Endothelial cell (in vitro differentiated cells): ENCODE measurements around the gene GBE1. TPM values are rescaled to one million over a fixed set of nuclear protein-coding genes. Genes with fewer than 3 reads are reported as not detected.

Experiments used
- DNase-seq: peaks from one replicate; pipeline ENCODE4 v3.0.0; 2021; ENCODE audit warnings: low spot score
- H3K27ac Mint-ChIP-seq: one replicate; pipeline ENCODE4 v1.8.0; 2021; ENCODE audit warnings: mixed read lengths, inconsistent platforms; ENCODE audit not compliant: unreplicated experiment
- H3K27me3 Mint-ChIP-seq: one replicate; pipeline ENCODE4 v1.8.0; 2021; ENCODE audit warnings: mild to moderate bottlenecking, moderate library complexity, mixed read lengths, inconsistent platforms; ENCODE audit not compliant: unreplicated experiment
- H3K36me3 Mint-ChIP-seq: one replicate; pipeline ENCODE4 v1.8.0; 2021; ENCODE audit warnings: mild to moderate bottlenecking, low read depth, mixed read lengths, inconsistent platforms; ENCODE audit not compliant: unreplicated experiment
- H3K4me1 Mint-ChIP-seq: one replicate; pipeline ENCODE4 v1.8.0; 2021; ENCODE audit warnings: mild to moderate bottlenecking, mixed read lengths, inconsistent platforms; ENCODE audit not compliant: unreplicated experiment
- H3K4me3 Mint-ChIP-seq: one replicate; pipeline ENCODE4 v1.8.0; 2021; ENCODE audit warnings: mild to moderate bottlenecking, mixed read lengths, inconsistent platforms; ENCODE audit not compliant: unreplicated experiment
- H3K9me3 Mint-ChIP-seq: one replicate; pipeline ENCODE4 v1.8.0; 2021; ENCODE audit warnings: mixed read lengths, inconsistent platforms; ENCODE audit not compliant: unreplicated experiment
- CTCF ChIP-seq: fragments of 200-600 bp; sonication (generic); IDR thresholded peaks from one replicate; pipeline ENCODE4 v1.5.0; 2021; ENCODE audit warnings: antibody characterized with exemption; ENCODE audit not compliant: unreplicated experiment
- total RNA-seq: library from RNA; stranded (reverse); fragmentation: NEBNext Ultra II Directional; extraction: Animal tissue kit (Norgen Biotek cat#: 25700); gene quantifications from one replicate; pipeline ENCODE4 v1.2.1, GENCODE V29; 2021; ENCODE audit not compliant: unreplicated experiment

GBE1 gene
- total RNA-seq, 1 donor from 2014 or later: 15.6 TPM

- Mint-ChIP-seq H3K9me3 (no peaks in the 10 kb centered on the region), H3K4me1 (peaks cover 8% of the 10 kb centered on the region), H3K27me3 (no peaks in the 10 kb centered on the region), H3K36me3 (no peaks in the 10 kb centered on the region), H3K4me3 (no peak overlapping the region), H3K27ac (no peak overlapping the region)
- TF ChIP-seq CTCF: no peak
- no peak for DNase-seq
These were observed 35.3 kb downstream of the GBE1 start for GRCh38 chr3:81726132-81726531.

- DNase-seq: no peak
- no peak overlapping the region for H3K4me3 Mint-ChIP-seq
- no peaks in the 10 kb centered on the region for H3K27me3 Mint-ChIP-seq
- TF ChIP-seq CTCF: no peak
- no peaks in the 10 kb centered on the region for H3K36me3 Mint-ChIP-seq
- H3K27ac Mint-ChIP-seq: peak overlapping the region; percentile 4
- H3K9me3 Mint-ChIP-seq: no peaks in the 10 kb centered on the region
- H3K4me1 Mint-ChIP-seq: peaks cover 8% of the 10 kb centered on the region
These were observed 37.6 kb downstream of the GBE1 start for GRCh38 chr3:81723732-81724313.

GRCh38 chr3:81718311-81718710 is 43.1 kb downstream of the GBE1 start:
- Mint-ChIP-seq H3K36me3 (no peaks in the 10 kb centered on the region), H3K9me3 (no peaks in the 10 kb centered on the region), H3K4me1 (no peaks in the 10 kb centered on the region), H3K27me3 (no peaks in the 10 kb centered on the region), H3K27ac (no peak overlapping the region), H3K4me3 (no peak overlapping the region)
- TF ChIP-seq CTCF: no peak
- DNase-seq: no peak

- TF ChIP-seq CTCF: no peak
- DNase-seq: no peak
These were observed 44.5 kb downstream of the GBE1 start for GRCh38 chr3:81716870-81717509.

GRCh38 chr3:81713031-81713430 is 48.4 kb downstream of the GBE1 start:
- no peaks in the 10 kb centered on the region for H3K4me1 Mint-ChIP-seq
- H3K4me3 Mint-ChIP-seq: no peak overlapping the region
- no peaks in the 10 kb centered on the region for H3K27me3 Mint-ChIP-seq
- H3K27ac Mint-ChIP-seq: no peak overlapping the region
- no peaks in the 10 kb centered on the region for H3K9me3 Mint-ChIP-seq
- no peak for TF ChIP-seq CTCF
- H3K36me3 Mint-ChIP-seq: no peaks in the 10 kb centered on the region
- DNase-seq: no peak

More at GRCh38 chr3:81716870-81717509, 44.5 kb downstream of the GBE1 start:
- H3K27ac Mint-ChIP-seq: no peak overlapping the region
- no peaks in the 10 kb centered on the region for H3K27me3 Mint-ChIP-seq
- no peaks in the 10 kb centered on the region for H3K9me3 Mint-ChIP-seq
- H3K4me3 Mint-ChIP-seq: no peak overlapping the region
- no peaks in the 10 kb centered on the region for H3K4me1 Mint-ChIP-seq
- H3K36me3 Mint-ChIP-seq: no peaks in the 10 kb centered on the region
